LNCaP clone FGC (cell line): Measurements from ENCODE around the gene ETV5.
A peak's percentile ranks its signal among the peaks of the same experiment; 100 is the strongest.

Experiments
- DNase-seq: peaks from one replicate; pipeline ENCODE4 v3.0.0-alpha.2; 2011; ENCODE audit warnings: low read depth
- H3K4me3 ChIP-seq: 2 replicates; pipeline ENCODE4 v1.5.1; 2011; ENCODE audit warnings: mild to moderate bottlenecking, low read depth, low read length, control low read depth
- CTCF ChIP-seq: IDR thresholded peaks from 2 replicates; pipeline ENCODE4 v1.5.1; 2012; ENCODE audit warnings: mild to moderate bottlenecking; ENCODE audit not compliant: control insufficient read depth, insufficient read depth; ENCODE audit errors: extremely low read depth

ETV5 gene

GRCh38 chr3:186108941-186109865, at the start of gene ETV5:
Gene ETV5 (minus strand): TSS chr3:186109089. CDS start chr3:186105868, 3,221 bp downstream.
- peak; percentile 98 for DNase-seq
- TF ChIP-seq CTCF, result no peak

GRCh38 chr3:186154641-186155040, 45.8 kb upstream of the ETV5 start:
- no peak for DNase-seq
- no peak overlapping the region for H3K4me3 ChIP-seq
- no peak for TF ChIP-seq CTCF

More at GRCh38 chr3:186108941-186109865, at the start of gene ETV5:
- H3K4me3 ChIP-seq, result peak within 1 kb of the TSS; percentile 47

- no peak for TF ChIP-seq CTCF
Measured at GRCh38 chr3:186152889-186153292, 44.0 kb upstream of the ETV5 start.

GRCh38 chr3:186152361-186152798, 43.5 kb upstream of the ETV5 start:
- TF ChIP-seq CTCF, result no peak
- H3K4me3 ChIP-seq, result no peak overlapping the region
- DNase-seq, result no peak

More at GRCh38 chr3:186152889-186153292, 44.0 kb upstream of the ETV5 start:
- no peak for DNase-seq
- H3K4me3 ChIP-seq, result no peak overlapping the region

GRCh38 chr3:186151077-186151971, 42.4 kb upstream of the ETV5 start:
- no peak for TF ChIP-seq CTCF
- H3K4me3 ChIP-seq, result no peak overlapping the region
- DNase-seq, result no peak

GRCh38 chr3:186150041-186150830, 41.3 kb upstream of the ETV5 start:
- TF ChIP-seq CTCF, result no peak
- DNase-seq, result no peak

More at GRCh38 chr3:186150041-186150830, 41.3 kb upstream of the ETV5 start:
- H3K4me3 ChIP-seq, result no peak overlapping the region
